Ovary (tissue), 9 donors: ENCODE data around the gene CTIF. TPM values are rescaled to one million over a fixed set of nuclear protein-coding genes. Genes with fewer than 3 reads are reported as not detected.

Source experiments
- DNase-seq, 5 donors: peaks; one replicate each; pipeline ENCODE4 v3.0.0-alpha.2; 2019 to 2020
- H3K27ac ChIP-seq, 2 donors: fragments of 200-600 bp; one replicate each; pipeline versions ENCODE4 v1.5.1 to v1.8.0; 2019 to 2022
- H3K27me3 ChIP-seq: fragments of 200-600 bp; one replicate; pipeline ENCODE4 v1.8.0; 2022
- H3K36me3 ChIP-seq: fragments of 200-600 bp; sonication (generic); one replicate; pipeline ENCODE4 v1.5.1; 2019
- H3K4me1 ChIP-seq: one replicate; pipeline ENCODE4 v1.8.1; 2013; ENCODE audit warnings: mild to moderate bottlenecking, moderate library complexity; ENCODE audit not compliant: insufficient read depth
- H3K4me3 ChIP-seq: fragments of 200-600 bp; sonication (generic); one replicate; pipeline ENCODE4 v1.5.1; 2017
- H3K9me3 ChIP-seq, 2 donors: fragments of 200-600 bp in 1 of 2; sonication (generic) in 1 of 2; one replicate each; pipeline versions ENCODE4 v1.5.1 to v1.8.1; 2013 to 2019; ENCODE audit warnings: mild to moderate bottlenecking in 1 of 2, moderate library complexity in 1 of 2
- EP300 ChIP-seq: sonication (generic); formaldehyde crosslinking; IDR thresholded peaks from one replicate; pipeline ENCODE4 v1.6.1; 2017; ENCODE audit warnings: antibody characterized with exemption
- POLR2A ChIP-seq: fragments of 450-650 bp; IDR thresholded peaks from one replicate; pipeline ENCODE4 v1.6.1; 2017; ENCODE audit warnings: antibody characterized with exemption, mild to moderate bottlenecking, moderate library complexity
- WGBS, 3 donors: extraction: QIAGEN DNeasy Blood & Tissue Kit in 1 of 3; methylation state at CpG; one replicate each; pipeline versions ENCODE4 v1.1.5 to v1.1.7; 2013 to 2017; 5-methylcytosine and 5-hydroxymethylcytosine counted together
- intact Hi-C, 4 donors: fragments of 100-400 bp; cut with DNase I; formaldehyde crosslinking; loops; one replicate each; pipeline versions ENCODE4 v1.11.0 to v1.15.1; 2022 to 2023
- polyA plus RNA-seq, 2 donors: library from polyadenylated mRNA; stranded (reverse); fragments of 200-250 nt in 1 of 2; fragments of 350-450 nt in 1 of 2; fragmentation: Illumina TruSeq in 1 of 2; extraction: RNeasy Lipid Tissue Mini Kit (QIAGEN cat#74804) in 1 of 2; gene quantifications; one replicate each; pipeline ENCODE4 v1.2.3, GENCODE V29; 2013 to 2014
- total RNA-seq, 7 donors: library from RNA; depleted of rRNA in 2 of 7; stranded (reverse); fragments of >200 nt in 2 of 7; fragmentation: NEBNext Ultra II Directional in 3 of 7; extraction: Animal tissue kit (Norgen Biotek cat#: 25700) in 3 of 7; gene quantifications; one replicate each; pipeline versions ENCODE4 v1.1.0 to v1.2.4, GENCODE V29; 2016 to 2023
- TF ChIP-seq, protein P1 (sequence below), 3 donors: fragments of 450-650 bp in 2 of 3; fragments of 200-600 bp in 1 of 3; IDR thresholded peaks; one replicate each; pipeline versions ENCODE4 v1.5.1 to v1.8.0; 2016 to 2022; ENCODE audit warnings: antibody characterized with exemption in 3 of 3, mild to moderate bottlenecking in 1 of 3
- donor health status: DM: no; HTN: no; CAD: no; lungs with moderate emphysema.
- donor health status: DM: no; HTN: no; CAD: no.
- donor health status: Bipolar disorder and iron deficiency.
- donor health status: DM: yes; HTN: yes; CAD: no.
- donor health status: DM: no; HTN: no; CAD: no.
- donor health status: DM: yes; HTN: yes; CAD: no.

The CTIF gene
- total and polyA plus RNA-seq, 9 donors, result 18.5 to 94.1 (median 75.2) TPM

DNA sequence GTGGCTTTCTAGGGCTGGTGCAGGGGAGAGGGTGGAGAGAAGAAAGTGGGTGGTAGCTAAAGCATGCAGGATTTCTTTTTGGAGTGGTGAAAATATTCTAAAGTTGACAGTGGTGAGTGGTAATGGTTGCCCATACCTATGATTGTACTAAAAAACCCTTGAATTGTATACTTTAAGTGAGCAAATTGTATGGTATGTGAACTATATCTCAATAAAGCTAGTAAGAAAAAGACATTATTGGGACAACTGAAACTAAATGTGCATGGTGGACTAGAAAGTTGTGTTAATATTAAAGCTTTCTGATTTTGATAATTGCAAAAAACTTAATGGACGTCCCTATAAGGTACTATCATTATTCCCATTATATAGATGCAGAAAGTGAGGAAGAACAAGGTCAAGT is 361.6 kb downstream of the CTIF start:
- intact Hi-C loops, result no loop called here
- no peak for DNase-seq
- no peaks in the 10 kb centered on the region for H3K27me3 ChIP-seq
- 87 to 92% (median 91%) methylated on average over 1 of the region's 1 CpG for WGBS, 3 donors
- no peaks in the 10 kb centered on the region for H3K36me3 ChIP-seq
- no peak overlapping the region for H3K4me3 ChIP-seq
- H3K4me1 ChIP-seq, result peaks cover 10% of the 10 kb centered on the region
- no peaks in the 10 kb centered on the region for H3K9me3 ChIP-seq
- TF ChIP-seq, protein P1, sequence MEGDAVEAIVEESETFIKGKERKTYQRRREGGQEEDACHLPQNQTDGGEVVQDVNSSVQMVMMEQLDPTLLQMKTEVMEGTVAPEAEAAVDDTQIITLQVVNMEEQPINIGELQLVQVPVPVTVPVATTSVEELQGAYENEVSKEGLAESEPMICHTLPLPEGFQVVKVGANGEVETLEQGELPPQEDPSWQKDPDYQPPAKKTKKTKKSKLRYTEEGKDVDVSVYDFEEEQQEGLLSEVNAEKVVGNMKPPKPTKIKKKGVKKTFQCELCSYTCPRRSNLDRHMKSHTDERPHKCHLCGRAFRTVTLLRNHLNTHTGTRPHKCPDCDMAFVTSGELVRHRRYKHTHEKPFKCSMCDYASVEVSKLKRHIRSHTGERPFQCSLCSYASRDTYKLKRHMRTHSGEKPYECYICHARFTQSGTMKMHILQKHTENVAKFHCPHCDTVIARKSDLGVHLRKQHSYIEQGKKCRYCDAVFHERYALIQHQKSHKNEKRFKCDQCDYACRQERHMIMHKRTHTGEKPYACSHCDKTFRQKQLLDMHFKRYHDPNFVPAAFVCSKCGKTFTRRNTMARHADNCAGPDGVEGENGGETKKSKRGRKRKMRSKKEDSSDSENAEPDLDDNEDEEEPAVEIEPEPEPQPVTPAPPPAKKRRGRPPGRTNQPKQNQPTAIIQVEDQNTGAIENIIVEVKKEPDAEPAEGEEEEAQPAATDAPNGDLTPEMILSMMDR (IDR thresholded peaks at IDR 0.05), result no peak
- TF ChIP-seq EP300 (no peak), POLR2A (no peak)
- H3K27ac ChIP-seq, result no peak overlapping the region

DNA sequence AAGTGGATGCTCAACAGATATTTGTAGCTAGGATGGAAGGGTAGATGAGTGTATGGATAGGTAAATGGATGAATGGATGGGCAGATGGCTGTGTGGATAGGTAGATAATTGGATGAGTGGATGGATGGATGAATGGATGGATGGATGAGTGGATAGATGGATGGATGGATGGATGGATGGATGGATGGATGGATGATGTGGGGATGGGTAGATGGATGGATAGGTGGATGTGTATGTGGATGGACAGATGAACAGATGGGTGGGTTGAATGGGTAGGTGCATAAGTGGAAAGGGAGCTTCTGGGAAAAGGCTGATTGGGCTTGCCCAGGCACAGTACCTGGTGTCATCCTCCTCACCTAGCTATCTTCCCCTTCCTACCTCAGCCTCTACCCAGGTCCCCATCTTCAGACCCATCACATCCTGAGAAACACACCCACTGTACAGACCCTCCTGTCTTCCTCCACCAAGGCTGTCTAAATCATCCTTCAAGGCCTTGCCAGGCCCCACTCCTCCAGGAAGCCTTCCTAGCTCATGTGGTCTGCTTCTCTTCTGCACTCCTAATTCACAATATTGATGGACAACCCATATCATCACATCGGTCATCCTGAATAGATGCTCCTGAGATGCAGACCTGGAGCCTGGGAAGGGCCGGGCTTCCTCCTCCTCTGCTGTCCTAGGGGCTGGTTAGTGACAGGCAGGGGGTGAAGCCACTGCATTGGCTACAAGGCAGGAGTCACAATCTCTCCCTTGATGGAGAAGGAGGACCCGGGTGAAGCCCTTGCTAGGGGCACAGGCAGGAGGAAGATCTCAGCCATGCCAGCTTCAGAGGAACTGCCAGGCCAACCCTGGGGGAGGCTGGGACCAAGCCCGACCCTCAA is 362.6 kb downstream of the CTIF start:
- no peaks in the 10 kb centered on the region for H3K9me3 ChIP-seq
- 46 to 48% (median 48%) methylated on average over 4 of the region's 4 CpGs for WGBS, 3 donors
- H3K4me1 ChIP-seq, result peaks cover 10% of the 10 kb centered on the region
- H3K36me3 ChIP-seq, result no peaks in the 10 kb centered on the region
- TF ChIP-seq EP300 (no peak), POLR2A (no peak)
- TF ChIP-seq, protein P1 (IDR thresholded peaks at IDR 0.05), result no peak
- no peaks in the 10 kb centered on the region for H3K27me3 ChIP-seq
- intact Hi-C loops, result no loop called here
- H3K27ac ChIP-seq, result peak overlapping the region in 1 of 2 donors; percentile 71
- no peak for DNase-seq
- no peak overlapping the region for H3K4me3 ChIP-seq

DNA sequence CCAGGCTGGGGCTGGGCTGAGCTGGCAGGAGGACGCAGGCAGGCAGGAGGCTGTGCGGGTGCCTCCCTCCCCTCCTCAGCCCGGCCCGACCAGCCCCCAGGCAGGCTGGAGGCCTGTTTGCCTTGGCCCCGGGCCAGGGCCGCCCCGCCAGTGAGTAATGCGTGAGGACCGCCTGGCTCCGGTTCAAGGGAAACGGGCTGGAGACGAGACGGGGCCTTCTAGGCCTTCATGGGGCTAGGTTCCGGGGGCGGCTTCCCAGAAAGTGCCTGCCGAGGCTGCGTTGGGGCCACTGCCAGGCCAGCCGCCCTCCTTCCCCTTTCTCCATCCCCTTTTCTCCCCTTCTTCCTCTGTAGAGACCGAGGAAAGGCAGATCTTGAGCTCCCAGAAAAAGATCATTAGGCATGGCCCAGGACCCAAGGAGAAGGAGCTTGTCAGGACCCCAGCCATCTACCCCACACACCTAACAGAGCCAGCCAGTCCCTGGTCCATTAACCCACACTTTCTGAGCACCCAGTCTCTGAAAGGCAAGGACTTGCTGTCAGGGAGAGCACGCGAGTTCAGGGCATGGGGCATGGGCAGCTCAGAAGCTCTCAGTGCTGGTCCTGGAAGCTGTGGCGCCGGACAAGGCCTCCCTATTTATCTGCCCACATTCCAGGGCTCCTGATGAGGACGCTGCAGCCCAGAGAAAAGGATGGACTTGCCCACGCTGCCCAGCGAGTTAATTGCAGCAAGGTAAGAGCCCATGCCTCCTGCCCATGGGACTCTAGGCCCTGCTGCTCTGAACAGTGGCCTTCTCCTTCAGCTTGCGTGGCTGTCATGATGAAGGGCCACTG is 363.4 kb downstream of the CTIF start:
- intact Hi-C loops, result no loop called here
- Histone ChIP-seq H3K9me3 (no peaks in the 10 kb centered on the region), H3K27me3 (no peaks in the 10 kb centered on the region), H3K36me3 (no peaks in the 10 kb centered on the region), H3K27ac (peak overlapping the region; percentile 64 to 71), H3K4me3 (no peak overlapping the region), H3K4me1 (peaks cover 10% of the 10 kb centered on the region)
- peak; percentile 93 to 98 (median 97) for DNase-seq
- 26 to 28% (median 27%) methylated on average over 25 to 27 of the region's 27 CpGs for WGBS, 3 donors
- TF ChIP-seq EP300 (no peak), POLR2A (no peak)
- TF ChIP-seq, protein P1 (IDR thresholded peaks at IDR 0.05), result no peak

DNA sequence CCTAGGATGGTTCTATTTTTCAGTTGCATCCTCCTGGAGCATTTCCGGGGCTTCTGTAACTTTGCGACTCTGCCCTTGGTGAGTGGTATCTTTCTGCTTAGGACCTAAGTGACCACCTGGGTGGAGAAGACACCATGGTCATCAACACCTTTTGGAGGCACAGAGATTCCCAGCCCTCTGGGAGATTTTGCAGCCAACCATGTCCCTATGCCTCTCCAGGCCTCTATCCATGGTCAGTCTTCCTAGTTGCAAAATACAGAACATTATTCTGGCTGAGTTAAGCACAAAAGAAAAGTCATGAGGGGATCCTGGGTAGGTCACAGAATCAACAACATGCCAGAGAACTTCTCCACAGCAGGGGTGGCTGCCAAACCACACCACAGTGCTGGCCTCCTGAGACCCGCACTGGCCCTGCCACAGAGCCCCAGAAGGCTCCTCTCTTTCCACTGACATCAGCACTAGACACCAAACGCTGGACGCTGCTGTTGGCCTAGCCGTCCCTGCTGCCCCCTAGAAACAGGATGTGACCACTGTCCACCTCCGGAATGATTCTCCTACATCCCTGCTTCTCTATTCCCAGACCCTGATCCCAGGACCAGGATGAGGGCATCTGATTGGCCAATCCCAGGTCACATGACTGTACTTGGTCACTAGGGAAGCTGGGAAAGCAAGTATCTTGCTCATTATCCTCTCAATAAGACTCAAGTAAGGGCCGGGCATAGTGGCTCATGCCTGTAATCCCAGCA is 364.2 kb downstream of the CTIF start:
- H3K27ac ChIP-seq, result peak overlapping the region in 1 of 2 donors; percentile 71
- peaks cover 10% of the 10 kb centered on the region for H3K4me1 ChIP-seq
- intact Hi-C loops, result no loop called here
- H3K27me3 ChIP-seq, result no peaks in the 10 kb centered on the region
- no peaks in the 10 kb centered on the region for H3K36me3 ChIP-seq
- H3K9me3 ChIP-seq, result no peaks in the 10 kb centered on the region
- WGBS, 3 donors, result 85 to 90% (median 86%) methylated on average over 8 of the region's 8 CpGs
- TF ChIP-seq, protein P1 (IDR thresholded peaks at IDR 0.05), result no peak
- TF ChIP-seq EP300 (no peak), POLR2A (no peak)
- H3K4me3 ChIP-seq, result no peak overlapping the region
- DNase-seq, result peak in 2 of 5 donors; percentile 32 to 34
